Measurements from ENCODE around the gene DYNLT1. TPM values are rescaled to one million over a fixed set of nuclear protein-coding genes. Genes with fewer than 3 reads are reported as not detected.
"Not testable (repeated sequence)": the region's sequence is repeated elsewhere in the genome, so short reads cannot be mapped to it uniquely, and the experiment has no call there.

The DYNLT1 gene
- polyA plus RNA-seq, 4 donors, result 114 to 451 (median 307) TPM

- Histone ChIP-seq H3K9me3 (ENCODE audit: control insufficient read depth in 2 of 2, insufficient read depth in 1 of 2, low read depth in 1 of 2, low read length in 1 of 2) (no peaks in the 10 kb centered on the region), H3K36me3 (ENCODE audit: control insufficient read depth in 3 of 3, insufficient read depth in 2 of 3, low read depth in 1 of 3, low read length in 3 of 3) (peaks cover 16 to 64% (median 41%) of the 10 kb centered on the region in 3 donors), H3K4me3 (ENCODE audit: low read depth in 1 of 3, low read length in 3 of 3) (no peak overlapping the region), H3K4me1 (ENCODE audit: control insufficient read depth in 3 of 3, insufficient read depth in 2 of 3, low read depth in 1 of 3, low read length in 2 of 3) (no peaks in the 10 kb centered on the region), H3K27ac (ENCODE audit: low read depth in 1 of 3, low read length in 2 of 3) (no peak overlapping the region), H3K27me3 (ENCODE audit: control insufficient read depth in 3 of 3, insufficient read depth in 3 of 3, low read length in 3 of 3) (no peaks in the 10 kb centered on the region)
- WGBS, 3 donors, result 93 to 95% (median 95%) methylated on average over 12 of the region's 12 CpGs
- no peak for DNase-seq
- no peak for FAIRE-seq
Observed at GRCh38 chr6:158608221-158608620, 36.3 kb downstream of the DYNLT1 start.

- Histone ChIP-seq H3K36me3 (ENCODE audit: control insufficient read depth in 3 of 3, insufficient read depth in 2 of 3, low read depth in 1 of 3, low read length in 3 of 3) (peaks cover 16 to 68% (median 41%) of the 10 kb centered on the region in 3 donors), H3K9me3 (ENCODE audit: control insufficient read depth in 2 of 2, insufficient read depth in 1 of 2, low read depth in 1 of 2, low read length in 1 of 2) (no peaks in the 10 kb centered on the region), H3K27ac (ENCODE audit: low read depth in 1 of 3, low read length in 2 of 3) (no peak overlapping the region), H3K4me3 (ENCODE audit: low read depth in 1 of 3, low read length in 3 of 3) (no peak overlapping the region), H3K4me1 (ENCODE audit: control insufficient read depth in 3 of 3, insufficient read depth in 2 of 3, low read depth in 1 of 3, low read length in 2 of 3) (no peaks in the 10 kb centered on the region), H3K27me3 (ENCODE audit: control insufficient read depth in 3 of 3, insufficient read depth in 3 of 3, low read length in 3 of 3) (no peaks in the 10 kb centered on the region)
- 91 to 94% (median 94%) methylated on average over 14 of the region's 14 CpGs for WGBS, 3 donors
- FAIRE-seq (no peak), DNase-seq (no peak)
Observed at GRCh38 chr6:158607411-158608170, 37.0 kb downstream of the DYNLT1 start.

- Histone ChIP-seq H3K4me1 (ENCODE audit: control insufficient read depth in 3 of 3, insufficient read depth in 2 of 3, low read depth in 1 of 3, low read length in 2 of 3) (no peaks in the 10 kb centered on the region), H3K4me3 (ENCODE audit: low read depth in 1 of 3, low read length in 3 of 3) (no peak overlapping the region), H3K27me3 (ENCODE audit: control insufficient read depth in 3 of 3, insufficient read depth in 3 of 3, low read length in 3 of 3) (no peaks in the 10 kb centered on the region), H3K9me3 (ENCODE audit: control insufficient read depth in 2 of 2, insufficient read depth in 1 of 2, low read depth in 1 of 2, low read length in 1 of 2) (no peaks in the 10 kb centered on the region), H3K36me3 (ENCODE audit: control insufficient read depth in 3 of 3, insufficient read depth in 2 of 3, low read depth in 1 of 3, low read length in 3 of 3) (peaks cover 16 to 70% (median 41%) of the 10 kb centered on the region in 3 donors), H3K27ac (ENCODE audit: low read depth in 1 of 3, low read length in 2 of 3) (no peak overlapping the region)
- WGBS, 3 donors, result 96 to 97% (median 97%) methylated on average over 7 of the region's 7 CpGs
- DNase-seq (no peak), FAIRE-seq (no peak)
Observed at GRCh38 chr6:158606935-158607334, 37.6 kb downstream of the DYNLT1 start.

GRCh38 chr6:158606011-158606410 is 38.5 kb downstream of the DYNLT1 start:
- not testable (repeated sequence) for DNase-seq; H3K4me3 ChIP-seq (ENCODE audit: low read depth in 1 of 3, low read length in 3 of 3); H3K27me3 ChIP-seq (ENCODE audit: control insufficient read depth in 3 of 3, insufficient read depth in 3 of 3, low read length in 3 of 3); H3K4me1 ChIP-seq (ENCODE audit: control insufficient read depth in 3 of 3, insufficient read depth in 2 of 3, low read depth in 1 of 3, low read length in 2 of 3); FAIRE-seq; H3K27ac ChIP-seq (ENCODE audit: low read depth in 1 of 3, low read length in 2 of 3); H3K9me3 ChIP-seq (ENCODE audit: control insufficient read depth in 2 of 2, insufficient read depth in 1 of 2, low read depth in 1 of 2, low read length in 1 of 2)
- H3K36me3 ChIP-seq (ENCODE audit: control insufficient read depth in 3 of 3, insufficient read depth in 2 of 3, low read depth in 1 of 3, low read length in 3 of 3), result peaks cover 9 to 73% (median 35%) of the 10 kb centered on the region in 3 donors
- whole genome bisulfite sequencing, 3 donors, result 83 to 96% (median 88%) methylated on average over 13 to 15 of the region's 15 CpGs

- H3K36me3 ChIP-seq (ENCODE audit: control insufficient read depth in 3 of 3, insufficient read depth in 2 of 3, low read depth in 1 of 3, low read length in 3 of 3), result peaks cover 6 to 67% (median 30%) of the 10 kb centered on the region in 3 donors
- no peak overlapping the region for H3K4me3 ChIP-seq (ENCODE audit: low read depth in 1 of 3, low read length in 3 of 3)
- no peak overlapping the region for H3K27ac ChIP-seq (ENCODE audit: low read depth in 1 of 3, low read length in 2 of 3)
- H3K4me1 ChIP-seq (ENCODE audit: control insufficient read depth in 3 of 3, insufficient read depth in 2 of 3, low read depth in 1 of 3, low read length in 2 of 3), result no peaks in the 10 kb centered on the region
- 37 to 49% (median 45%) methylated on average over 13 of the region's 13 CpGs for WGBS, 3 donors
- no peaks in the 10 kb centered on the region for H3K27me3 ChIP-seq (ENCODE audit: control insufficient read depth in 3 of 3, insufficient read depth in 3 of 3, low read length in 3 of 3)
- no peaks in the 10 kb centered on the region for H3K9me3 ChIP-seq (ENCODE audit: control insufficient read depth in 2 of 2, insufficient read depth in 1 of 2, low read depth in 1 of 2, low read length in 1 of 2)
- DNase-seq (peak; percentile 76 to 79), FAIRE-seq (no peak)
Observed at GRCh38 chr6:158605266-158605878, 39.2 kb downstream of the DYNLT1 start.

- FAIRE-seq (no peak), DNase-seq (no peak)
- Histone ChIP-seq H3K36me3 (ENCODE audit: control insufficient read depth in 3 of 3, insufficient read depth in 2 of 3, low read depth in 1 of 3, low read length in 3 of 3) (peaks cover 9 to 67% (median 22%) of the 10 kb centered on the region in 3 donors), H3K9me3 (ENCODE audit: control insufficient read depth in 2 of 2, insufficient read depth in 1 of 2, low read depth in 1 of 2, low read length in 1 of 2) (no peaks in the 10 kb centered on the region), H3K4me3 (ENCODE audit: low read depth in 1 of 3, low read length in 3 of 3) (no peak overlapping the region), H3K4me1 (ENCODE audit: control insufficient read depth in 3 of 3, insufficient read depth in 2 of 3, low read depth in 1 of 3, low read length in 2 of 3) (no peaks in the 10 kb centered on the region), H3K27me3 (ENCODE audit: control insufficient read depth in 3 of 3, insufficient read depth in 3 of 3, low read length in 3 of 3) (no peaks in the 10 kb centered on the region), H3K27ac (ENCODE audit: low read depth in 1 of 3, low read length in 2 of 3) (no peak overlapping the region)
- WGBS, 3 donors, result 45 to 81% (median 56%) methylated on average over 6 of the region's 6 CpGs
Observed at GRCh38 chr6:158604048-158604406, 40.5 kb downstream of the DYNLT1 start.

GRCh38 chr6:158603261-158604047 is 41.1 kb downstream of the DYNLT1 start:
- H3K36me3 ChIP-seq (ENCODE audit: control insufficient read depth in 3 of 3, insufficient read depth in 2 of 3, low read depth in 1 of 3, low read length in 3 of 3), result peaks cover 10 to 65% (median 22%) of the 10 kb centered on the region in 3 donors
- 63 to 78% (median 69%) methylated on average over 15 of the region's 15 CpGs for WGBS, 3 donors
- no peaks in the 10 kb centered on the region for H3K27me3 ChIP-seq (ENCODE audit: control insufficient read depth in 3 of 3, insufficient read depth in 3 of 3, low read length in 3 of 3)
- no peak overlapping the region for H3K27ac ChIP-seq (ENCODE audit: low read depth in 1 of 3, low read length in 2 of 3)
- H3K9me3 ChIP-seq (ENCODE audit: control insufficient read depth in 2 of 2, insufficient read depth in 1 of 2, low read depth in 1 of 2, low read length in 1 of 2), result no peaks in the 10 kb centered on the region
- H3K4me3 ChIP-seq (ENCODE audit: low read depth in 1 of 3, low read length in 3 of 3), result no peak overlapping the region
- FAIRE-seq, result no peak
- peak in 1 of 2 donors; percentile 56 for DNase-seq
- H3K4me1 ChIP-seq (ENCODE audit: control insufficient read depth in 3 of 3, insufficient read depth in 2 of 3, low read depth in 1 of 3, low read length in 2 of 3), result no peaks in the 10 kb centered on the region

- FAIRE-seq (no peak), DNase-seq (no peak)
- Histone ChIP-seq H3K4me3 (ENCODE audit: low read depth in 1 of 3, low read length in 3 of 3) (no peak overlapping the region), H3K27ac (ENCODE audit: low read depth in 1 of 3, low read length in 2 of 3) (no peak overlapping the region), H3K9me3 (ENCODE audit: control insufficient read depth in 2 of 2, insufficient read depth in 1 of 2, low read depth in 1 of 2, low read length in 1 of 2) (no peaks in the 10 kb centered on the region), H3K36me3 (ENCODE audit: control insufficient read depth in 3 of 3, insufficient read depth in 2 of 3, low read depth in 1 of 3, low read length in 3 of 3) (peaks cover 6 to 62% (median 7%) of the 10 kb centered on the region in 3 donors), H3K27me3 (ENCODE audit: control insufficient read depth in 3 of 3, insufficient read depth in 3 of 3, low read length in 3 of 3) (no peaks in the 10 kb centered on the region), H3K4me1 (ENCODE audit: control insufficient read depth in 3 of 3, insufficient read depth in 2 of 3, low read depth in 1 of 3, low read length in 2 of 3) (no peaks in the 10 kb centered on the region)
- WGBS, 3 donors, result 91 to 95% (median 94%) methylated on average over 18 of the region's 18 CpGs
Observed at GRCh38 chr6:158599635-158600034, 44.9 kb downstream of the DYNLT1 start.
